Activated CD4-positive, alpha-beta T cell treated with anti-CD3 and anti-CD28 coated beads, Interleukin-2, amount 50 U/mL, for 48 hours (primary cell): ENCODE measurements around the gene POP5.
"Not testable (repeated sequence)": the region's sequence is repeated elsewhere in the genome, so short reads cannot be mapped to it uniquely, and the experiment has no call there.

ENCODE experiments used
- DNase-seq, 2 experiments: peaks; one replicate each; pipeline ENCODE4 v3.0.0-alpha.2; 2020

POP5 gene

DNA sequence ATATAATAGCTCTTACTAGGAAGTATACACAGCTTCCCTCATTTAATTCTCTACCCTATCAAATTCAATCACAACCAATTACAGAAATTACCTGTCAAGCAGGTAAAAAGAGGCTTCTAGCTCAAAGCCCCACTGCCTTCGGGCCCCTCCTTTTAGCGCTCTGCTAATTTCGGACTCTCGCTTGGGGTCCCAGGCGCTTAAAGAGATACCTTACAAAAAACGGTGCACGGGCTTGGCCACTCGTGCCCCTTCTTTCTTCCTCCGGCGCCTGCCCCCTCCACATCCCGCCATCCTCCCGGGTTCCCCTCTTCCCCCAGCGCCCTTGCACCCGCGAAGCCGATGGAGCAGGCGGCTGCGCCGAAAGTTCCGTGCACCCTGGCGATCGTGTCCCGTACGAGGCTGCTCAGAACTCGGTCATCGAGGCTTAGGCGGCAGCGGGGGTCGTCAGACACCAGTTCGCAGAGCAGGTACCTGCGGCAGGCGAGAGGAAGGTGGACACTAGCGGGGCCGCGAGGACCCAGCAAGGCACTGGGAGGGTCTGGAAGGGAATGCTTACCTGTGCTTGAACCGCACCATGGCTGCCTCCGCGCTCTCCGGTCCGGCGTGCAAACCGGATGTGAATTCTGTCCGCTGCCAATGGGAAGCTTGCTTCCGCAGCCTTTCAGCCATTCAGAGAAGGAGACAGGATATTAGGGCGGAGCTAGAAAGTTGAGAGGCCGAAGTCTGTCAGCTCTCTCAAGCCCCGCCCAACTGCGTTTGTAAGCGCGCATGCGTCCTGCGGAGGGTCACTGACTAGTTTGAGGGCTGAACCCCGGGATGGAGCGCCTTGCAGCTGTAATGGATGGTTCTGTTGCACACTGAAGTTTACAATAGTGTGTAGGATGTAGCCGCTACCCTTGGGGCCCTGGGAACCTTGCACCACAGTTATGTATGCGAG is at the start of gene POP5:
POP5 (minus strand) TSS at position 616 of the 937 bp plus-strand sequence; CDS start at position 576, 40 bp downstream.
- peak; percentile 95 to 97 for DNase-seq

DNA sequence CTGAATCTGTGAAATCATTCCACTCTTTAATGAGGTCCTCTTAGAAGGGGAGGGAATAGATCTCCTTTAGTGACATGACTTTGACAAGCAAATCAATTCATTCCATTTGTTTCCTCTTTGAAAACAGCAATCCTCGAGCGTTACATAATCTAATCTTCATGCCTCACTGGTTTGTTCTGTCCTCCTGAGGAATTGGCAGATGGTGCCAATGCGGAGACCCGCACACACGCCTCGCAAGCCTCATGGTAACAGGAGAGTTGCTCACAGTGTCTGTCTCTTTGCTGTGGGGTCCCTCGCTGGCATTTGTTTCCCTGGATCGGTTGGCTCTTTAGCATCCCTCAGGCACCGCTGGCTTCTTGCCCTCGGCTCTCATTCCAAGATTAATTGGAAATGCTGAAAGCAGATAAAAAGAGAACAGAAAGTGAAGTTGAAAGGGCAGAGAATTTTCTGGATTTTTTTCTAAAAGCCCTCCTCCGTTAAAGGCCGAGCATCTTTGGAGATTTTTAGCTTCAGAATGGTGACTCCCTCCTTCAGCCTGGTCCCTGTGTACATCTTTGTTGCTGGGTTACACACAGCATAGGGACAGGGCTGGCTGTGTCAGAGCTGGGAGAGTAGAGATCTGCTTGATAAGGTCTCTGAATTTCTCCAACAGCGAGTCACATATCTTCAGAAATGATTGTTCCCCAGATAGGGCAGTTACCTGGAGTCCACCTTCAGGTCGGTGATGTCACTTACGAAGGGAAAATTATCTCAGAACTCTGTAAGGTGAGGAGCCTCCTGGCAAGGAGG is 49.1 kb upstream of the POP5 start:
- DNase-seq, result no peak

- DNase-seq, result no peak
Measured at GRCh38 chr12:120628919-120629318, 47.7 kb upstream of the POP5 start.

DNA sequence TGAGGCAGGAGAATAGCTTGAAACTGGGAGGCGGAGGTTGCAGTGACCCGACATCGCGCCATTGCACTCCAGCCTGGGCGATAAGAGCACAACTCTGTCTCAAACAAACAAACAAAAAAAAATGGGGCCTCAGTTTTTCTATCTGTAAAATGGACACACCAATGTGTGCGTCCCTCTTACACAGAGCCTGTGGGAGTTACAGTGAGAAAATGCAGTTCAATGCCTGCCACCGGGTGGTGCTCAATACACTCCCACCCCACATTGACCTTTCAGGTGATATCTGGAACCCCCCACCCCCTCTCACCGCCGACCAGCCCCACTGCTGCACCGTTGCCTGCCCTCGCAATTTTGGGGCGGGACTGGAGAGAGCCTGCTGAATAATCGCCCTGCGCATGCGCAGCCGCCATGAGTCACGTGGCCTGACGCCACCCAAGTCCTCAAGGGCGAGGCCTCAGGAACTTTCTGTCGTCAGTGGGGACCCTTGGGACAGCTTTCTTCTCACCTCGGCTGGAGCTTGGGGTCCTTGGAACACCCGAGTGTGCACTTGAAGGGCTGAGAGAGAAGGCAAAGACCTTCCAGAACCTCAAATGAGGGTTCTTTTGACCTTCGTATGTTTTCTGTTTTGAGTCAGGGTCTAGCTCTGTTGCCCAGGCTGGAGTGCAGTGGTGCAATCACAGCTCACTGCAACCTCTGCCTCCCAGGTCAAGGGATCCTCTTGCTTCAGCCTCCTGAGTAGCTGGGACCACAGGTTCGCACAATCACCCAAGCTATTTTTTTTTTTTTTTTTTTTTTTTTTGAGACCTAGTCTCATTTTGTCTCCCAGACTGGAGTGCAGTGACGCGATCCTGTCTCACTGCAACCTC is 44.6 kb upstream of the POP5 start:
- DNase-seq, result peak; percentile 6 to 20

DNA sequence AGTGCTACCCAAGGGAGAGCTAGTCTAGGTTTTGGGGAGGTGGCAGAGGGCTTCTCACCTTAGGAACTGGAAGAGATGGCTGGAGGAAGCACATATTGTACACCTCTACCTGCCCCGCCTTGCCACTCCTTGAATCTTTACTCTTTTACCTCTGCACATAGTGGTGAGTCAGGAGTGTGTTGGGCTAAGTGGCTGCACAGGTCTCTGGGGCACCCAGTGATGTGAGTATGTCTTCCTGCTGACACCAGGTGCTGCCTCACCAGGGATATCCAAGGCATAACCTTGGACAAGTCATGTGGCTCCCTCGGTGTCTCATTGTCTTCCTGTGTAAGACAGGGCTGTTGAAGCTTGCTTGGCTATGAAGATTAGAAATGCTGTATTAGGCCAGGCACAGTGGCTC is 39.4 kb upstream of the POP5 start:
- no peak for DNase-seq

- no peak for DNase-seq
Measured at GRCh38 chr12:120618954-120619615, 37.9 kb upstream of the POP5 start.

GRCh38 chr12:120617767-120618166 is 36.6 kb upstream of the POP5 start:
- not testable (repeated sequence) for DNase-seq

- DNase-seq, result not testable (repeated sequence)
Measured at GRCh38 chr12:120617193-120617592, 36.0 kb upstream of the POP5 start.

GRCh38 chr12:120614848-120615247 is 33.6 kb upstream of the POP5 start:
- peak; percentile 5 to 9 for DNase-seq

DNA sequence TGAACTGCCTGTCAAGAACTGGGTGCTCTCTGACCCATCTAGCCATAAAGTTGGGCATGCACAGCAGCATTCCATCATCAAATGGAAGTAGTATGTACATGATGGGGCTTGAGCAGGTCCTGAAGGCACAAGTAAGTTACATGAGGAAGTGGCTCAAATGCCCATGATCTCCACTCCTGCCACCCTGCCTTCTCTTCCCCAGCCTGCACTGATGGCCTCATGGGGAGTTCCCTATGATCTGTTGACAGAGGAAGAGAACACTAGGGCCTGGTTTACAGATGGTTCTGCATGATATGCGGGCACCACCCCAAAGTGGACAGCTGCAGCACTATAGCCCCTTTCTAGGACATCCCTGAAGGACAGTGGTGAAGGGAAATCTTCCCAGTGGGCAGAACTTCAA is 30.3 kb upstream of the POP5 start:
- not testable (repeated sequence) for DNase-seq

GRCh38 chr12:120610560-120610959 is 29.4 kb upstream of the POP5 start:
- no peak for DNase-seq

DNA sequence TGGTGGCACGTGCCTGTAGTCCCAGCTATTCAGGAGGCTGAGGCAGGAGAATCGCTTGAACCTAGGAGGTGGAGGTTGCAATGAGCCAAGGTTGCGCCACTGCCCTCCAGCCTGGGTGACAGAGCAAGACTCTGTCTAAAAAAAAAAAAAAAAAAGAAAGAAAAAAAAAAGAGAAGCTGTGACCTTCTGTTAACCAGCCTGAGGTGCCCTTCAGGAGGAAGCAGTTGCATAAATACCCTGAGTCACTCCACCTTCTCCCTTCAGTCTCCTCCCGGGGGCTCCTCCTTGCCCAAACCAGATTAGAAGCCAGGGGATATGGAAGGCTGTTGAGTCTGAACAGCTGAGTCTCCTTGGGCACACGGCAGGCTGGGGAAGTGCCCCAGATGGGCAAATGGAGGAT is 21.2 kb upstream of the POP5 start:
- DNase-seq, result not testable (repeated sequence)

- DNase-seq, result no peak
Measured at GRCh38 chr12:120599672-120600552, 18.7 kb upstream of the POP5 start.

DNA sequence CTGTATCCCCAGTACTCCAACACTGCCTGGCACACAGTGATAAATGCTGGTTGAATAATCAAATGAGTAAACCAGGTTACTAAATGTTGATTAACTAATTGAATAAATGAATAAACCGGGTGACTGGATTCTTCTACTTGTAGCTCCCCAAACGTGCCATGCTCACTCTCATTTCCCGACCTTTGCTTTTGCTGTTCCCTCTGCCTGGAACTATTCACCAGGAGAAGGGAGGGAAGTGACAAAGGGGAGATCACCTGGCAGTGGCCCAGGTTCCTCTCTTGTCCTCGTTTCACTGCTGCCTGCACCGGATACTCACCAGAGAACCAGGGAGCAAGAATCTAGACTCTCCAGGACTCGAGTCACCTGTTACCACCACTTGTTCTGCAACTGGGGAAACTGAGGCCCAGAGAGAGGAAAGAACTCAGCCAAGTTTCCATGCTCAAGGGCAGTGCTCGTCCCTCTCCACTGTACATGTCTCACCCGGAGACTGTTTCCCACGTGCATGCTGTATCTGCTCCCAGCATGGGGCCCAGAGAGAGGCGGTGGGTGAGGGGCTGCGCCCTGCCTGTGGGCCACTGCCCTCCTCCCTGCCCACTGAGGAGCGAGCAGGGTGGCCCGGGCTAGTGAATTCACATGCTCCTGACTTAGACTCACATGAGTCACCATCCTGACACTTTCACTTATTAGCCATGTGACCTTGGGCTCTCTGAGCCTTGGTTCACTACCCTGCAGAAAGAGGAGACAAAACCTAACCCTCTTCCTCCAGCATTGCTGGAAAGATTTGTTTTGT is 17.7 kb upstream of the POP5 start:
- DNase-seq, result no peak

DNA sequence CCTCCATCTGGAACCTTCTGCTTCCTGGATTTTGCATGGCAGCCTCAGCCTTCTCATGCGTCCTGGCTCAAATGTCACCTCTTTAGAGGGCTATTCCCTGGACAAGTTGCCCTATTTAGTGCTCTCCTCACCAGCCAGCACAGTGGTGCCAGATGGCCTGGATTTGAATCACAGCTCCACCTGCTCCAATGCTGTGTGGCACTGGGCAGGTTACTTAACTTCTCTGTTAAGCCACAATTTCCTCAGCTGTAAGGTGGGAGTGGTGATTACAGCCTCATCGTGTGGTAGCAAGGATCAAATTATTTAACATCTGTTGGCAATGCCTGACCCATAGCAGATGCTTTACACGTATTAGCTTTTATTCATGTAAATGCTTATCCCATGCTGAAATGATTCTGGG is 16.7 kb upstream of the POP5 start:
- no peak for DNase-seq

DNA sequence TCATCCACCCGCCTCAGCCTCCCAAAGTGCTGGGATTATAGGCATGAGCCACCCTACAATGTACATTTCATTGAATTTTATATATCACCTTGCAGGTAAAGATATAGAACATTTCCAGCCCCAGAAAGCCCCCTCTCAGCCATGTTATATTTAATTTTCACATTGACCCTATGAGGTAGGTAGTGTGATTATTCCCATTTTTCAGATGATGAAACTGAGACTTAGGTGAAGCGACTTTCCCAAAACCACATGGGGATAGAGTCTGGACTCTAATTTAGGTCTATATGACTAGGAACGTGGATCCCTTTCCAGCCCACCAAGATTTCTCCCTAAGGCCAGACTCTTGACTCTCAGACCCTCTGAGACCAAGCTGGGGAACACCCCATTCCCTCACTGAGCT is 15.7 kb upstream of the POP5 start:
- DNase-seq, result no peak

DNA sequence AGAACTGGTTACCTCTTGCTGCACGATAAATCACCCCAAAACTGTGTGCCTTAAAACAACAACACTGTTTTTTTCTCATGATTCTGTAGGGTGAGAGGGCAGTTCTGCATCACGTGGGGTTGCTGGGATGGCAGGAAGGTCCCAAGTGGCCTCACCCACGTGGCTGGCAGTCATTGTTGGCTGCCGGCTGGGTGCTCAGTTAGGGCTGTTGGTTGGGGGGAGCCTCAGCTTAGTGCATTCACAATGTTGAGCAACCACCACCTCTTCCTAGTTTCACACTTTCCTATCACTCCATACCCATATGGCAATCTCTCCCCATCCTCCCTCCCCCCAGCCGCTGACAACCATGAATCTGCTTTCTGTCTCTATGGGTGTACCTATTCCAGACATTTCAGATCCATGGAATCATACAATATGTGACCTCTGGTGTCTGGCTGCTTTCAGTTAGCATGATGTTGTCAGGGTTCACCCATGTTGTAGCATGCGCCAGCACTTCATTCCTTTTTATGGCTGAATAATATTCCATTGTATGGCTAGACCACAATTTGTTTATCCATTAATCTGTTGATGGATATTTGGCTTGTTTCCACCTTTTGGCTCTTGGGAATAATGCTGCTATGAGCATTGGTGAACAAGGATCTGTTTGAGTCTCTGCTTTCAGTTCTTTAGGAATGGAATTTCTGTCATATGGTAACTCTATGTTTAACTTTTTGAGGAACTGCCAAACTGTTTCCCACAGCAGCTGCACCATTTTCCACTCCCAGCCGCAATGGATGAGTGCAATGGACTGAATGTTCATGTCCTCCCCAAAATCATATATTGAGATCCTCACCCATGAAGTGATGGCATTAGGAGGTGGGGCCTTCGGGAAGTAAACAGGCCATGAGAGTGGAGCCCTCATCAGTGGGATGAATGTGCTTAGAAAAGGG is 11.2 kb upstream of the POP5 start:
- no peak for DNase-seq

GRCh38 chr12:120590741-120591407 is 9.7 kb upstream of the POP5 start:
- DNase-seq, result no peak
